Measurements from ENCODE around the gene SVIL. TPM values are rescaled to one million over a fixed set of nuclear protein-coding genes. Genes with fewer than 3 reads are reported as not detected.

SVIL gene
- total RNA-seq, 1 donor from 2014 or later, result 72.1 TPM

- TF ChIP-seq, protein P1, sequence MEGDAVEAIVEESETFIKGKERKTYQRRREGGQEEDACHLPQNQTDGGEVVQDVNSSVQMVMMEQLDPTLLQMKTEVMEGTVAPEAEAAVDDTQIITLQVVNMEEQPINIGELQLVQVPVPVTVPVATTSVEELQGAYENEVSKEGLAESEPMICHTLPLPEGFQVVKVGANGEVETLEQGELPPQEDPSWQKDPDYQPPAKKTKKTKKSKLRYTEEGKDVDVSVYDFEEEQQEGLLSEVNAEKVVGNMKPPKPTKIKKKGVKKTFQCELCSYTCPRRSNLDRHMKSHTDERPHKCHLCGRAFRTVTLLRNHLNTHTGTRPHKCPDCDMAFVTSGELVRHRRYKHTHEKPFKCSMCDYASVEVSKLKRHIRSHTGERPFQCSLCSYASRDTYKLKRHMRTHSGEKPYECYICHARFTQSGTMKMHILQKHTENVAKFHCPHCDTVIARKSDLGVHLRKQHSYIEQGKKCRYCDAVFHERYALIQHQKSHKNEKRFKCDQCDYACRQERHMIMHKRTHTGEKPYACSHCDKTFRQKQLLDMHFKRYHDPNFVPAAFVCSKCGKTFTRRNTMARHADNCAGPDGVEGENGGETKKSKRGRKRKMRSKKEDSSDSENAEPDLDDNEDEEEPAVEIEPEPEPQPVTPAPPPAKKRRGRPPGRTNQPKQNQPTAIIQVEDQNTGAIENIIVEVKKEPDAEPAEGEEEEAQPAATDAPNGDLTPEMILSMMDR (IDR thresholded peaks at IDR 0.05; ENCODE audit: insufficient read depth, low read length, poor library complexity, severe bottlenecking), result no peak
- Histone ChIP-seq H3K4me3 (ENCODE audit: low read depth, low read length) (no peak overlapping the region), H3K36me3 (ENCODE audit: control insufficient read depth, insufficient read depth, low read length) (peaks cover 2% of the 10 kb centered on the region), H3K27me3 (ENCODE audit: control insufficient read depth, insufficient read depth, low read length) (no peaks in the 10 kb centered on the region)
- DNase-seq (ENCODE audit: low read depth), result no peak
Observed at GRCh38 chr10:29671968-29672367, 37.2 kb upstream of the SVIL start.

DNA sequence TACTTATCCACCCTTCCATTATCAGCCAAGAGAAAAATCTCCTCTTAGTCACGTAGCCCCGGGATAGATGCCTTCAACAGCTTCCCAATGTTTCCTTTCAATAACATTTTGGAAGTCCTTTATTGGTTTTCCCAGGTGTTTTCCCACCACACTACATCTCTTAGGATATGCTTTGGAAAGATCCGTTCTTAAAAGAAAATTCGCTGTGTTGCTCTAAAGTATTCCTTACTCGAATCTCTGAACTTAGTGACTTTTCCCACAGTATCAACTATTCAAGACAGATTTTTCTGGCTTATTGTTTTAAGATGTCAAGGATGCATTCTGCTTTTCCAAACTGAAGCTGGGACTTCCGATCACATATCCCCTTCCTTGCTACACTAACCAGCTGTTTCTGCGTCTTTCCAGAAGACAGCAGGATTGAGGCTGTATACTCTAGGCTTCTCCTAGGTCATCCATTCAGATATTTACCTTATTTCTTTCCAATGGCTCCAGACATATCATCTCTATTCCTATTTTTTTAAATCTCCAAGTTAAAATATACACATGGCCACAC lies 36.5 kb upstream of the SVIL start:
- TF ChIP-seq, protein P1 (IDR thresholded peaks at IDR 0.05; ENCODE audit: insufficient read depth, low read length, poor library complexity, severe bottlenecking), result no peak
- peaks cover 2% of the 10 kb centered on the region for H3K36me3 ChIP-seq (ENCODE audit: control insufficient read depth, insufficient read depth, low read length)
- H3K27me3 ChIP-seq (ENCODE audit: control insufficient read depth, insufficient read depth, low read length), result no peaks in the 10 kb centered on the region
- H3K4me3 ChIP-seq (ENCODE audit: low read depth, low read length), result no peak overlapping the region
- no peak for DNase-seq (ENCODE audit: low read depth)

DNA sequence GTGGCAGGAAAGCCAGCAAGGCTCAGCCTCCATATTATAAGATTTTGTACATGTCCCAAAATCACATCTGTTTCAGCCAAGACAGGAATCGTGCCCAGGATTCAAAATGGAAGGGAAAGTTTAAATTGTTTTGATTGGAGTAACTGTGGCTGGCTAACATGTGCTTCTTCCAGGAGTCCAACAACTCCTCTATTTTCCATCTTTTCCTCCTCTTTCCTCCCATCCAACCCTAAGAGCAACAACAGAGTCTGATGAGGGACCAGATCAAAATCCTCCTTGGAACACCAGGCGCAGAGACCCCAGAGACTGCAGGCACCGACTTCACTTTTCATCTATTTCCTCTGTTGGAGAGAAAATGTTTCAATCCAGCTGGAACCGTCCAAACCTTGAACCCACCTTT lies 36.0 kb upstream of the SVIL start:
- DNase-seq (ENCODE audit: low read depth), result no peak
- Histone ChIP-seq H3K36me3 (ENCODE audit: control insufficient read depth, insufficient read depth, low read length) (peaks cover 2% of the 10 kb centered on the region), H3K4me3 (ENCODE audit: low read depth, low read length) (no peak overlapping the region), H3K27me3 (ENCODE audit: control insufficient read depth, insufficient read depth, low read length) (no peaks in the 10 kb centered on the region)
- TF ChIP-seq, protein P1 (IDR thresholded peaks at IDR 0.05; ENCODE audit: insufficient read depth, low read length, poor library complexity, severe bottlenecking), result no peak

DNA sequence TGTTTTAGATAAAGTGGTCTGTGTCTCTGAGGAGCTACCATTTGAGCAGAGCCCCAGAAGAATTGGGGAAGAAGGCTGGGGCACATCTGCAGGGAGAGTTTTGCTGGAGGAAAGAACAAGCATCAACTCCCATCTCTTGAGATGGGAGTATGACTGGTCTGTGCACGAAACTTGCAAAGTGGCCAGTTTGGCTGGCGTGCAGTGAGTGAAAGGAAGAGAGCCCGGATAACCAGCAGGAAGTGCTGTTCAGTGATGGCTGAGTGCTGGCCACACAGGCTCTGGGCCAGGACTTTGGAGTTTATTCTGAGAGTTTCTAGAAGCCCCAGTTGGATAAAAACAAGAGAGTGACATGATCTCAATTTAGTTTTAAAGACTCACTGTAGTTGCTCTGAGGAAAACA lies 34.4 kb upstream of the SVIL start:
- no peak for DNase-seq (ENCODE audit: low read depth)
- no peak overlapping the region for H3K4me3 ChIP-seq (ENCODE audit: low read depth, low read length)
- H3K36me3 ChIP-seq (ENCODE audit: control insufficient read depth, insufficient read depth, low read length), result no peaks in the 10 kb centered on the region
- TF ChIP-seq, protein P1 (IDR thresholded peaks at IDR 0.05; ENCODE audit: insufficient read depth, low read length, poor library complexity, severe bottlenecking), result no peak
- no peaks in the 10 kb centered on the region for H3K27me3 ChIP-seq (ENCODE audit: control insufficient read depth, insufficient read depth, low read length)

- Histone ChIP-seq H3K36me3 (ENCODE audit: control insufficient read depth, insufficient read depth, low read length) (no peaks in the 10 kb centered on the region), H3K4me3 (ENCODE audit: low read depth, low read length) (no peak overlapping the region), H3K27me3 (ENCODE audit: control insufficient read depth, insufficient read depth, low read length) (no peaks in the 10 kb centered on the region)
- DNase-seq (ENCODE audit: low read depth), result no peak
- TF ChIP-seq, protein P1 (IDR thresholded peaks at IDR 0.05; ENCODE audit: insufficient read depth, low read length, poor library complexity, severe bottlenecking), result no peak
Observed at GRCh38 chr10:29668628-29669027, 33.9 kb upstream of the SVIL start.

DNA sequence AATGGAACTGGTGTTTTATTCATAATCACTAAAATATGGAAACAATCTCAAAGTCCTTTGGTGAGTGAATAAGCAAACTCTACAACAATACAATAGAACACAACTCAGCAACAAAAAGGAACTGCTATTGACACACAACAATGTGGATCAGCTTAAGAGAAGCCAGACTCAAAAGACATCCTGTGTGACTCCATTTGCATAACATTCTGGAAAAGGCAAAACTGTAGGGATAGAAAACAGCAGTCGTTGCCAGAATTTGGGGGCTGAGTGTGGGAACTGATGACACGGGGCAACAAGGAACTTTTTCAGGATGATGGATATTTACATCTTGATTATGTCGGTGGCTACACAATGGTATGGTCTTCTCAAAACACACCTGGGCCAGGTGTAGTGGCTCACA lies 32.4 kb upstream of the SVIL start:
- H3K4me3 ChIP-seq (ENCODE audit: low read depth, low read length), result no peak overlapping the region
- TF ChIP-seq, protein P1 (IDR thresholded peaks at IDR 0.05; ENCODE audit: insufficient read depth, low read length, poor library complexity, severe bottlenecking), result no peak
- DNase-seq (ENCODE audit: low read depth), result no peak
- no peaks in the 10 kb centered on the region for H3K27me3 ChIP-seq (ENCODE audit: control insufficient read depth, insufficient read depth, low read length)
- no peaks in the 10 kb centered on the region for H3K36me3 ChIP-seq (ENCODE audit: control insufficient read depth, insufficient read depth, low read length)
